HEK293 (cell line): ENCODE measurements around the gene CD300LF.

Experiments
- CTCF ChIA-PET: fragments of 350-600 bp; formaldehyde crosslinking; extraction: SDS; loops from one replicate; lab custom pipeline; 2021; ENCODE audit warnings: antibody characterized with exemption; lab: Yijun Ruan, JAX
- POLR2A ChIA-PET: fragments of 300-600 bp; formaldehyde crosslinking; extraction: SDS; loops from one replicate; lab custom pipeline; 2020; ENCODE audit warnings: antibody characterized with exemption, inconsistent platforms; lab: Yijun Ruan, JAX
- H3K27ac ChIP-seq: fragments of 200-500 bp; sonication (Bioruptor generic); 2 replicates; pipeline ENCODE4 v1.5.1; 2014; ENCODE audit warnings: low read depth, low read length, control low read depth, inconsistent platforms; ENCODE audit errors: extremely low read depth
- H3K36me3 ChIP-seq, 2 experiments: fragments of 200-500 bp in 1 of 2; sonication (Bioruptor generic) in 1 of 2; 1 replicate in 1 of 2; 2 replicates in 1 of 2; pipeline ENCODE4 v1.5.1; 2014 to 2017; ENCODE audit warnings: inconsistent platforms in 2 of 2, low read length in 2 of 2; ENCODE audit not compliant: control insufficient read depth in 2 of 2, insufficient read depth in 1 of 2
- H3K4me1 ChIP-seq: fragments of 200-500 bp; sonication (Bioruptor generic); 2 replicates; pipeline ENCODE4 v1.5.1; 2014; ENCODE audit warnings: mild to moderate bottlenecking, low read length, inconsistent platforms; ENCODE audit not compliant: control insufficient read depth, insufficient read depth
- H3K4me3 ChIP-seq: 2 replicates; pipeline ENCODE4 v1.5.1; 2011; ENCODE audit warnings: low read depth, mild to moderate bottlenecking, control low read depth, low read length, moderate library complexity
- H3K9me3 ChIP-seq: fragments of 200-500 bp; sonication (Bioruptor generic); 2 replicates; pipeline ENCODE4 v1.5.1; 2014; ENCODE audit warnings: low read depth, low read length, inconsistent platforms; ENCODE audit not compliant: control insufficient read depth, insufficient read depth
- TCF7L2 ChIP-seq: IDR thresholded peaks from 2 replicates; pipeline ENCODE4 v1.6.1; 2011; ENCODE audit warnings: low read depth, mild to moderate bottlenecking, inconsistent platforms, low read length, moderate library complexity, borderline replicate concordance
- ZNF114 ChIP-seq: fragments of 450-650 bp; formaldehyde crosslinking; IDR thresholded peaks from 2 replicates; pipeline ENCODE4 v1.5.0; 2017; ENCODE audit warnings: missing biosample characterization, missing genetic modification characterization
- ZNF146 ChIP-seq: fragments of 450-650 bp; formaldehyde crosslinking; IDR thresholded peaks from 2 replicates; pipeline ENCODE4 v1.5.1; 2016; ENCODE audit warnings: missing biosample characterization, missing genetic modification characterization
- ZNF16 ChIP-seq: fragments of 450-650 bp; formaldehyde crosslinking; IDR thresholded peaks from 2 replicates; pipeline ENCODE4 v1.5.1; 2016; ENCODE audit warnings: low read depth, missing biosample characterization, missing genetic modification characterization
- ZNF175 ChIP-seq: fragments of 450-650 bp; formaldehyde crosslinking; IDR thresholded peaks from 2 replicates; pipeline ENCODE4 v1.5.1; 2016; ENCODE audit warnings: missing biosample characterization, missing genetic modification characterization
- ZNF18 ChIP-seq: fragments of 450-650 bp; formaldehyde crosslinking; IDR thresholded peaks from 2 replicates; pipeline ENCODE4 v1.5.1; 2016; ENCODE audit warnings: missing biosample characterization, missing genetic modification characterization
- ZNF248 ChIP-seq: fragments of 450-650 bp; formaldehyde crosslinking; IDR thresholded peaks from 2 replicates; pipeline ENCODE4 v1.5.1; 2017; ENCODE audit warnings: missing biosample characterization, missing genetic modification characterization
- ZNF48 ChIP-seq: fragments of 450-650 bp; formaldehyde crosslinking; IDR thresholded peaks from 2 replicates; pipeline ENCODE4 v1.5.1; 2016; ENCODE audit warnings: missing biosample characterization, missing genetic modification characterization
- ZNF660 ChIP-seq: fragments of 450-650 bp; IDR thresholded peaks from 2 replicates; pipeline ENCODE4 v1.5.1; 2018; ENCODE audit warnings: missing biosample characterization, mild to moderate bottlenecking, missing genetic modification characterization
- ZNF664 ChIP-seq: fragments of 450-650 bp; formaldehyde crosslinking; IDR thresholded peaks from 2 replicates; pipeline ENCODE4 v1.5.1; 2016; ENCODE audit warnings: missing biosample characterization, missing genetic modification characterization
- ZNF670 ChIP-seq: fragments of 450-650 bp; formaldehyde crosslinking; IDR thresholded peaks from 2 replicates; pipeline ENCODE4 v1.5.1; 2016; ENCODE audit warnings: missing biosample characterization, missing genetic modification characterization, low read depth
- ZNF776 ChIP-seq: fragments of 450-650 bp; formaldehyde crosslinking; IDR thresholded peaks from 2 replicates; pipeline ENCODE4 v1.5.0; 2017; ENCODE audit warnings: missing biosample characterization, missing genetic modification characterization, borderline replicate concordance
- ZSCAN4 ChIP-seq: fragments of 450-650 bp; formaldehyde crosslinking; IDR thresholded peaks from 2 replicates; pipeline ENCODE4 v1.5.1; 2017; ENCODE audit warnings: missing biosample characterization, missing genetic modification characterization

The CD300LF gene

GRCh38 chr17:74729368-74729767, 16.6 kb upstream of the CD300LF start:
- H3K4me1 ChIP-seq, result no peaks in the 10 kb centered on the region
- H3K9me3 ChIP-seq, result no peaks in the 10 kb centered on the region
- no peak overlapping the region for H3K4me3 ChIP-seq
- TF ChIP-seq ZNF670 (tag by site-specific recombination), result no peak
- H3K36me3 ChIP-seq, result no peaks in the 10 kb centered on the region
- ChIA-PET CTCF (interaction anchor here (0.7 kb wide), 1 partner anchor 874 kb away, joined by 4 read pairs; no protein-coding TSS in a partner anchor), POLR2A (no interaction called here)
- no peak overlapping the region for H3K27ac ChIP-seq

- POLR2A ChIA-PET, result no interaction called here
- no peaks in the 10 kb centered on the region for H3K4me1 ChIP-seq
- TF ChIP-seq ZNF664 (tag by site-specific recombination), result no peak
- TF ChIP-seq ZNF48, result peak; percentile 57; the same call in 1 of the 2 replicates
- TF ChIP-seq, all 188 proteins: peak for 1
- no peak overlapping the region for H3K4me3 ChIP-seq
- CTCF ChIA-PET, result no interaction called here
- H3K9me3 ChIP-seq, result no peaks in the 10 kb centered on the region
- no peaks in the 10 kb centered on the region for H3K36me3 ChIP-seq
- no peak overlapping the region for H3K27ac ChIP-seq
Measured at GRCh38 chr17:74728702-74729075, 16.0 kb upstream of the CD300LF start.

DNA sequence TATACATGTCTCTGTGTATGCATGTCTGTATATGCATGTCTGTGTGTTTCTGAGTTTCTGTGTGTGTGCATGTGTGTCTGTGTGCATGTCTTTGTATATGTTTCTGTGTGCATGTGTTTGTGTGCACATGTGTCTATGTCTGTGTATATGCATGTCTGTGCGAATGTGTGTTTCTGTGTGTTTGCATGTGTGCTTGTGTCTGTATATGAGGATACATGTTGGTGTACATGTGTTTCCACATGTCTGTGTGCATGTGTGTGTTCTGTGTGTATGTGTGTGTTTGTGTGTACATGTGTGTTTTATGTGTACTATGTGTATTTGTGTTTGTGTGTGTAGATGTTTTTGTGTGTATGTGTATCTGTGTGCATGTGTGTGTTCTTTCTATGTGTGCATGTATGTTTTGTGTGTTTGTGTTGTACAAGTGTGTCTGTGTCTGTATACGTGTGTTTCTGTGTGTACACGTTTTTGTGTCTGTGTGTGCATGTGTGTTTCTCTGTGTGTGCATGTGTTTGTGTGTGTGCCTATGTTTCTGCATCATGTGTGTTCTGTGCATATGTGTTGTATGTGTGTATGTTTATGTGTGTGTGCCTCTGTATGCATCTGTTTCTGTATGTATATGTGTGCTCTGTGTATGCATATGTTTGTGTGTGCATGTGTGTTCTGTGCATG, 15.4 kb upstream of the CD300LF start:
- Histone ChIP-seq H3K4me3 (no peak overlapping the region), H3K4me1 (no peaks in the 10 kb centered on the region), H3K36me3 (no peaks in the 10 kb centered on the region), H3K9me3 (no peaks in the 10 kb centered on the region), H3K27ac (no peak overlapping the region)
- CTCF ChIA-PET, result no interaction called here
- POLR2A ChIA-PET, result no interaction called here
- TF ChIP-seq ZNF660 (tag by site-specific recombination) (no peak), ZNF18 (tag by site-specific recombination) (0 out of 2 replicates have a peak, but pooled peaks have one; percentile 49), ZNF114 (tag by site-specific recombination) (peak; percentile 14; the same call in 1 of the 2 replicates), ZSCAN4 (tag by site-specific recombination) (peak; percentile 61; the same call in 1 of the 2 replicates), ZNF175 (no peak), ZNF776 (no peak), ZNF248 (no peak)

DNA sequence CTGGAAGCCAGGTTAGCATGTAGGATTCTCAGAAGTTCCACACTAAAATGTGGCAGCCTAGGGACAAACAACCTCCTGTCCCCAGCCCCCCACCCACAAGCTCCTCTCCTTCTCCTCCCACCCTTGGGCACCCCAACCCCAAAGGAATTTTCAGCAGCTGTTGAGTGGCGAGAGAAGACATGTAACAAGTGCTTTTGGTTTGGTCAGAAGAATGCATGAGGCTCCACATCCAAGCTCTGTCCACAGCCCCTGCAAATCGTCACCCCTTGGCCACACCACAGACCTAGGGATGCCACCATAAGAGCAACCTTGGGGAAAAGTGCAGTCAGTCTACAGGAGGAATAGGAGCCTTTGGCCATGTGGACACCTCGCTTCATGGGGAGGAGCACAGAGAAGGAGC, 12.4 kb upstream of the CD300LF start:
- Histone ChIP-seq H3K27ac (no peak overlapping the region), H3K4me3 (no peak overlapping the region), H3K4me1 (no peaks in the 10 kb centered on the region), H3K36me3 (no peaks in the 10 kb centered on the region), H3K9me3 (no peaks in the 10 kb centered on the region)
- no peak for TF ChIP-seq ZNF146 (tag by site-specific recombination)
- no peak for TF ChIP-seq TCF7L2
- TF ChIP-seq ZNF16 (tag by site-specific recombination), result no peak
- POLR2A ChIA-PET, result no interaction called here
- CTCF ChIA-PET, result interaction anchor here (0.7 to 0.8 kb wide), 2 partner anchors 19 to 159 kb away, joined by 3 read pairs; no protein-coding TSS in a partner anchor
